Measurements from ENCODE around the gene CNTN6.

DNA sequence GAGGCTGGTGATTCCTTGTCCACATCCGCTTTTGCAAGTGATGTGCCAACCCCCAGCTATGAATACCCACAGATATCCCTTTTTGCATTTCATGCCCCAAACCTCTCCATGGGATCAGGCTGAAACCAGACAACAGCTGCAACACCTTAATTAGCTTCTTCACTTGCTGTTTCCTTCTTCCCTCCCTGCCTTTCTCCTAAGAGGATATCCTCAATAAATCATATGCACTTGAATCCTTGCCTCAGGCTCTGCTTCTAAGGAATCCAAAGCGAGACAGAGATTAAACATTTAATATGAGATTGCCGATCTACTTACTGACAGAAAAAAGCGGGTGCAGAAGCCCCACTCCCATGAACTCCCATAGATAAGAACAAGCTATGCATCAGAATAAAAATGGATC lies 138.1 kb downstream of the CNTN6 start:
- TF ChIP-seq, protein P1, sequence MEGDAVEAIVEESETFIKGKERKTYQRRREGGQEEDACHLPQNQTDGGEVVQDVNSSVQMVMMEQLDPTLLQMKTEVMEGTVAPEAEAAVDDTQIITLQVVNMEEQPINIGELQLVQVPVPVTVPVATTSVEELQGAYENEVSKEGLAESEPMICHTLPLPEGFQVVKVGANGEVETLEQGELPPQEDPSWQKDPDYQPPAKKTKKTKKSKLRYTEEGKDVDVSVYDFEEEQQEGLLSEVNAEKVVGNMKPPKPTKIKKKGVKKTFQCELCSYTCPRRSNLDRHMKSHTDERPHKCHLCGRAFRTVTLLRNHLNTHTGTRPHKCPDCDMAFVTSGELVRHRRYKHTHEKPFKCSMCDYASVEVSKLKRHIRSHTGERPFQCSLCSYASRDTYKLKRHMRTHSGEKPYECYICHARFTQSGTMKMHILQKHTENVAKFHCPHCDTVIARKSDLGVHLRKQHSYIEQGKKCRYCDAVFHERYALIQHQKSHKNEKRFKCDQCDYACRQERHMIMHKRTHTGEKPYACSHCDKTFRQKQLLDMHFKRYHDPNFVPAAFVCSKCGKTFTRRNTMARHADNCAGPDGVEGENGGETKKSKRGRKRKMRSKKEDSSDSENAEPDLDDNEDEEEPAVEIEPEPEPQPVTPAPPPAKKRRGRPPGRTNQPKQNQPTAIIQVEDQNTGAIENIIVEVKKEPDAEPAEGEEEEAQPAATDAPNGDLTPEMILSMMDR (IDR thresholded peaks at IDR 0.05), result no peak
- TF ChIP-seq POLR2AphosphoS5 (IDR thresholded peaks at IDR 0.05; ENCODE audit: insufficient read depth in 1 of 2, low read depth in 1 of 2), result no peak
- no peak for TF ChIP-seq POLR2A (IDR thresholded peaks at IDR 0.05)

Data from vagina (tissue), 2 donors.